Ovary (tissue), 9 donors: ENCODE data around the gene SPAM1. TPM values are rescaled to one million over a fixed set of nuclear protein-coding genes. Genes with fewer than 3 reads are reported as not detected.

Source experiments
- DNase-seq, 5 donors: peaks; one replicate each; pipeline ENCODE4 v3.0.0-alpha.2; 2019 to 2020
- H3K27ac ChIP-seq, 2 donors: fragments of 200-600 bp; one replicate each; pipeline versions ENCODE4 v1.5.1 to v1.8.0; 2019 to 2022
- H3K27me3 ChIP-seq: fragments of 200-600 bp; one replicate; pipeline ENCODE4 v1.8.0; 2022
- H3K36me3 ChIP-seq: fragments of 200-600 bp; sonication (generic); one replicate; pipeline ENCODE4 v1.5.1; 2019
- H3K4me1 ChIP-seq: one replicate; pipeline ENCODE4 v1.8.1; 2013; ENCODE audit warnings: mild to moderate bottlenecking, moderate library complexity; ENCODE audit not compliant: insufficient read depth
- H3K4me3 ChIP-seq: fragments of 200-600 bp; sonication (generic); one replicate; pipeline ENCODE4 v1.5.1; 2017
- H3K9me3 ChIP-seq, 2 donors: fragments of 200-600 bp in 1 of 2; sonication (generic) in 1 of 2; one replicate each; pipeline versions ENCODE4 v1.5.1 to v1.8.1; 2013 to 2019; ENCODE audit warnings: mild to moderate bottlenecking in 1 of 2, moderate library complexity in 1 of 2
- CTCF ChIP-seq, 3 donors: fragments of 450-650 bp in 2 of 3; fragments of 200-600 bp in 1 of 3; IDR thresholded peaks; one replicate each; pipeline versions ENCODE4 v1.5.1 to v1.8.0; 2016 to 2022; ENCODE audit warnings: antibody characterized with exemption in 3 of 3, mild to moderate bottlenecking in 1 of 3
- EP300 ChIP-seq: sonication (generic); formaldehyde crosslinking; IDR thresholded peaks from one replicate; pipeline ENCODE4 v1.6.1; 2017; ENCODE audit warnings: antibody characterized with exemption
- POLR2A ChIP-seq: fragments of 450-650 bp; IDR thresholded peaks from one replicate; pipeline ENCODE4 v1.6.1; 2017; ENCODE audit warnings: antibody characterized with exemption, mild to moderate bottlenecking, moderate library complexity
- WGBS, 3 donors: extraction: QIAGEN DNeasy Blood & Tissue Kit in 1 of 3; methylation state at CpG; one replicate each; pipeline versions ENCODE4 v1.1.5 to v1.1.7; 2013 to 2017; 5-methylcytosine and 5-hydroxymethylcytosine counted together
- intact Hi-C, 4 donors: fragments of 100-400 bp; cut with DNase I; formaldehyde crosslinking; loops; one replicate each; pipeline versions ENCODE4 v1.11.0 to v1.15.1; 2022 to 2023
- polyA plus RNA-seq, 2 donors: library from polyadenylated mRNA; stranded (reverse); fragments of 200-250 nt in 1 of 2; fragments of 350-450 nt in 1 of 2; fragmentation: Illumina TruSeq in 1 of 2; extraction: RNeasy Lipid Tissue Mini Kit (QIAGEN cat#74804) in 1 of 2; gene quantifications; one replicate each; pipeline ENCODE4 v1.2.3, GENCODE V29; 2013 to 2014
- total RNA-seq, 7 donors: library from RNA; depleted of rRNA in 2 of 7; stranded (reverse); fragments of >200 nt in 2 of 7; fragmentation: NEBNext Ultra II Directional in 3 of 7; extraction: Animal tissue kit (Norgen Biotek cat#: 25700) in 3 of 7; gene quantifications; one replicate each; pipeline versions ENCODE4 v1.1.0 to v1.2.4, GENCODE V29; 2016 to 2023
- donor health status: DM: no; HTN: no; CAD: no; lungs with moderate emphysema.
- donor health status: DM: no; HTN: no; CAD: no.
- donor health status: Bipolar disorder and iron deficiency.
- donor health status: DM: yes; HTN: yes; CAD: no.
- donor health status: DM: no; HTN: no; CAD: no.
- donor health status: DM: yes; HTN: yes; CAD: no.

Gene SPAM1
- total and polyA plus RNA-seq, 9 donors = not detected

- Histone ChIP-seq H3K4me1 (no peaks in the 10 kb centered on the region), H3K4me3 (no peak overlapping the region), H3K27ac (no peak overlapping the region), H3K9me3 (no peaks in the 10 kb centered on the region), H3K27me3 (no peaks in the 10 kb centered on the region), H3K36me3 (no peaks in the 10 kb centered on the region)
- TF ChIP-seq EP300 (no peak), POLR2A (no peak), CTCF (IDR thresholded peaks at IDR 0.05) (no peak)
- WGBS, 3 donors = 30 to 37% (median 35%) methylated on average over 1 of the region's 1 CpG
- intact Hi-C loops = no loop called here
- DNase-seq = no peak
Observed at GRCh38 chr7:123944395-123944794, 19.4 kb downstream of the SPAM1 start.

DNA sequence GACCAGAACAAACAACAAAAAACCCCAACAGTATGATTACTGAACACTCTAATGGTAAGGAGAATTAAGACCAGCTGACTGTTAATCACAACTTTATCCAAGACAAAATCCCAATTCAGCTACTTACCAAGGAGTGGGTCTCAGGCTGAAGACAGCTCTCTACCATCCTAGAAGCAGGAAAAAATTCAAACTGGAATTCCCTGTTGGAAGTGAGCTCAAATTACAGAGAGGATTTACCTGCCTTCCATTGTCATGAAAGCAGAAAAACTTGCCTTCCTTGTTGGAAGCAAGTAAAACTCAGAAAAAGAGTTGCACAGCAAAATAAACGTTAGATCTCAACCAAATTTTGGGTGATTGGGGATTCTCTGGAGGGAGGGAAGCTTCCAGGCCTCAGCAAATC, 20.9 kb downstream of the SPAM1 start:
- H3K36me3 ChIP-seq = no peaks in the 10 kb centered on the region
- no peak overlapping the region for H3K4me3 ChIP-seq
- no peak overlapping the region for H3K27ac ChIP-seq
- no peaks in the 10 kb centered on the region for H3K4me1 ChIP-seq
- H3K9me3 ChIP-seq = no peaks in the 10 kb centered on the region
- no peak for DNase-seq
- no peaks in the 10 kb centered on the region for H3K27me3 ChIP-seq
- 57 to 76% (median 74%) methylated on average over 1 of the region's 1 CpG for WGBS, 3 donors
- TF ChIP-seq EP300 (no peak), POLR2A (no peak), CTCF (IDR thresholded peaks at IDR 0.05) (no peak)
- intact Hi-C loops = no loop called here

- 83 to 91% (median 85%) methylated on average over 4 of the region's 4 CpGs for WGBS, 3 donors
- DNase-seq = no peak
- H3K27me3 ChIP-seq = no peaks in the 10 kb centered on the region
- TF ChIP-seq EP300 = no peak
- TF ChIP-seq POLR2A = no peak
- no peak for TF ChIP-seq CTCF (IDR thresholded peaks at IDR 0.05)
- no peaks in the 10 kb centered on the region for H3K9me3 ChIP-seq
- no peaks in the 10 kb centered on the region for H3K4me1 ChIP-seq
- H3K27ac ChIP-seq = no peak overlapping the region
- H3K36me3 ChIP-seq = no peaks in the 10 kb centered on the region
- intact Hi-C loops = no loop called here
- no peak overlapping the region for H3K4me3 ChIP-seq
Observed at GRCh38 chr7:123948136-123948535, 23.1 kb downstream of the SPAM1 start.

DNA sequence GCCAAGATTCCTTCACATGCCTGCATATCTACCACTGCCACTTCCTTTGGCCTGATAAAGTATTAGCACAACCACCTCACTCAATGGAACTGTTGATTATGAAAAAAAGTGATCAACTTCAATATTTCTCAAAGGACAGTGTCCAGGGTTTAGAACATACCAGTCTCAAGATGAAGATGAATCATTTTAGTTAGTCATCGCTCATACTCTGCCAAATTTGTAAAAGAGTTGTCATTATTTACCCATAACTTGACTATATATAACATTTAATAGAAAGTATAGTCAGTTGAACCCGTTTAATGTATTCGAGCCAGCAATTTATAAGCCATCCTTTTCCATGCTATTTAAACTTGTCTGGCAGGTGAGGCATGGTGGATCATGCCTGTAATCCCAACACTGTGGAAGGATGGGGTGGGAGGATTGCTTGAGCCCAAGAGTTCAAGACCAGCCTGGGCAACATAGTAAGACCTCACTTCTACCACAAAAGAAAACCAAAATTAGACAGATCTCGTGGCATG, 33.2 kb downstream of the SPAM1 start:
- WGBS, 3 donors = 86 to 90% (median 90%) methylated on average over 4 of the region's 4 CpGs
- intact Hi-C loops = no loop called here
- TF ChIP-seq CTCF (IDR thresholded peaks at IDR 0.05) = no peak
- TF ChIP-seq EP300 = no peak
- TF ChIP-seq POLR2A = no peak
- no peak overlapping the region for H3K27ac ChIP-seq
- no peaks in the 10 kb centered on the region for H3K36me3 ChIP-seq
- DNase-seq = no peak
- H3K4me3 ChIP-seq = no peak overlapping the region
- no peaks in the 10 kb centered on the region for H3K27me3 ChIP-seq
- H3K9me3 ChIP-seq = no peaks in the 10 kb centered on the region
- no peaks in the 10 kb centered on the region for H3K4me1 ChIP-seq

- H3K4me1 ChIP-seq = no peaks in the 10 kb centered on the region
- TF ChIP-seq EP300 (no peak), POLR2A (no peak), CTCF (IDR thresholded peaks at IDR 0.05) (no peak)
- H3K9me3 ChIP-seq = no peaks in the 10 kb centered on the region
- intact Hi-C loops = no loop called here
- H3K4me3 ChIP-seq = no peak overlapping the region
- H3K36me3 ChIP-seq = no peaks in the 10 kb centered on the region
- no peaks in the 10 kb centered on the region for H3K27me3 ChIP-seq
- DNase-seq = no peak
- WGBS, 3 donors = 45 to 48% (median 47%) methylated on average over 6 of the region's 6 CpGs
- H3K27ac ChIP-seq = no peak overlapping the region
Observed at GRCh38 chr7:123961771-123962170, 36.7 kb downstream of the SPAM1 start.
